Ovary (tissue), 9 donors: Measurements from ENCODE around the gene NOTCH4. TPM values are rescaled to one million over a fixed set of nuclear protein-coding genes. Genes with fewer than 3 reads are reported as not detected.
A peak's percentile ranks its signal among the peaks of the same experiment; 100 is the strongest.

ENCODE experiments used
- DNase-seq, 5 donors: peaks; one replicate each; pipeline ENCODE4 v3.0.0-alpha.2; 2019 to 2020
- H3K27ac ChIP-seq, 2 donors: fragments of 200-600 bp; one replicate each; pipeline versions ENCODE4 v1.5.1 to v1.8.0; 2019 to 2022
- H3K27me3 ChIP-seq: fragments of 200-600 bp; one replicate; pipeline ENCODE4 v1.8.0; 2022
- H3K36me3 ChIP-seq: fragments of 200-600 bp; sonication (generic); one replicate; pipeline ENCODE4 v1.5.1; 2019
- H3K4me1 ChIP-seq: one replicate; pipeline ENCODE4 v1.8.1; 2013; ENCODE audit warnings: mild to moderate bottlenecking, moderate library complexity; ENCODE audit not compliant: insufficient read depth
- H3K4me3 ChIP-seq: fragments of 200-600 bp; sonication (generic); one replicate; pipeline ENCODE4 v1.5.1; 2017
- H3K9me3 ChIP-seq, 2 donors: fragments of 200-600 bp in 1 of 2; sonication (generic) in 1 of 2; one replicate each; pipeline versions ENCODE4 v1.5.1 to v1.8.1; 2013 to 2019; ENCODE audit warnings: mild to moderate bottlenecking in 1 of 2, moderate library complexity in 1 of 2
- CTCF ChIP-seq, 3 donors: fragments of 450-650 bp in 2 of 3; fragments of 200-600 bp in 1 of 3; IDR thresholded peaks; one replicate each; pipeline versions ENCODE4 v1.5.1 to v1.8.0; 2016 to 2022; ENCODE audit warnings: antibody characterized with exemption in 3 of 3, mild to moderate bottlenecking in 1 of 3
- EP300 ChIP-seq: sonication (generic); formaldehyde crosslinking; IDR thresholded peaks from one replicate; pipeline ENCODE4 v1.6.1; 2017; ENCODE audit warnings: antibody characterized with exemption
- POLR2A ChIP-seq: fragments of 450-650 bp; IDR thresholded peaks from one replicate; pipeline ENCODE4 v1.6.1; 2017; ENCODE audit warnings: antibody characterized with exemption, mild to moderate bottlenecking, moderate library complexity
- WGBS, 3 donors: extraction: QIAGEN DNeasy Blood & Tissue Kit in 1 of 3; methylation state at CpG; one replicate each; pipeline versions ENCODE4 v1.1.5 to v1.1.7; 2013 to 2017; 5-methylcytosine and 5-hydroxymethylcytosine counted together
- intact Hi-C, 4 donors: fragments of 100-400 bp; cut with DNase I; formaldehyde crosslinking; loops; one replicate each; pipeline versions ENCODE4 v1.11.0 to v1.15.1; 2022 to 2023
- polyA plus RNA-seq, 2 donors: library from polyadenylated mRNA; stranded (reverse); fragments of 200-250 nt in 1 of 2; fragments of 350-450 nt in 1 of 2; fragmentation: Illumina TruSeq in 1 of 2; extraction: RNeasy Lipid Tissue Mini Kit (QIAGEN cat#74804) in 1 of 2; gene quantifications; one replicate each; pipeline ENCODE4 v1.2.3, GENCODE V29; 2013 to 2014
- total RNA-seq, 7 donors: library from RNA; depleted of rRNA in 2 of 7; stranded (reverse); fragments of >200 nt in 2 of 7; fragmentation: NEBNext Ultra II Directional in 3 of 7; extraction: Animal tissue kit (Norgen Biotek cat#: 25700) in 3 of 7; gene quantifications; one replicate each; pipeline versions ENCODE4 v1.1.0 to v1.2.4, GENCODE V29; 2016 to 2023
- donor health status: DM: no; HTN: no; CAD: no; lungs with moderate emphysema.
- donor health status: DM: no; HTN: no; CAD: no.
- donor health status: Bipolar disorder and iron deficiency.
- donor health status: DM: yes; HTN: yes; CAD: no.
- donor health status: DM: no; HTN: no; CAD: no.
- donor health status: DM: yes; HTN: yes; CAD: no.

The NOTCH4 gene
- total and polyA plus RNA-seq, 9 donors = 7.2 to 21.2 (median 12.4) TPM

- TF ChIP-seq EP300 = no peak
- no peak for TF ChIP-seq POLR2A
- TF ChIP-seq CTCF (IDR thresholded peaks at IDR 0.05) = no peak
- intact Hi-C loops = loop anchor here in 1 of 4 donors (10.0 kb wide), 1 partner anchor 776 kb away; no protein-coding TSS in a partner anchor
- no peaks in the 10 kb centered on the region for H3K36me3 ChIP-seq
- no peak for DNase-seq
- H3K4me3 ChIP-seq = no peak overlapping the region
- WGBS, 3 donors = 64 to 74% (median 70%) methylated on average over 3 of the region's 3 CpGs
- no peaks in the 10 kb centered on the region for H3K9me3 ChIP-seq
- peaks cover 3% of the 10 kb centered on the region for H3K4me1 ChIP-seq
- H3K27me3 ChIP-seq = no peaks in the 10 kb centered on the region
- H3K27ac ChIP-seq = no peak overlapping the region
These were observed 25.5 kb downstream of the NOTCH4 start for GRCh38 chr6:32198345-32198696.

- Histone ChIP-seq H3K4me1 (peaks cover 3% of the 10 kb centered on the region), H3K4me3 (peak overlapping the region; percentile 83), H3K27me3 (no peaks in the 10 kb centered on the region), H3K27ac (peak overlapping the region; percentile 98), H3K36me3 (no peaks in the 10 kb centered on the region), H3K9me3 (no peaks in the 10 kb centered on the region)
- intact Hi-C loops = loop anchor here in 1 of 4 donors (10.0 kb wide), 1 partner anchor 778 kb away; no protein-coding TSS in a partner anchor
- DNase-seq = peak; percentile 55 to 75 (median 71)
- 27 to 36% (median 29%) methylated on average over 28 of the region's 28 CpGs for WGBS, 3 donors
- TF ChIP-seq POLR2A (no peak), CTCF (IDR thresholded peaks at IDR 0.05) (no peak), EP300 (no peak)
These were observed 26.9 kb downstream of the NOTCH4 start for GRCh38 chr6:32196682-32197616.

- 0 to 1% (median 1%) methylated on average over 40 to 58 of the region's 58 CpGs for WGBS, 3 donors
- H3K9me3 ChIP-seq = no peaks in the 10 kb centered on the region
- H3K4me3 ChIP-seq = peak overlapping the region; percentile 83
- peak; percentile 95 to 97 (median 97) for DNase-seq
- H3K27me3 ChIP-seq = no peaks in the 10 kb centered on the region
- peak overlapping the region; percentile 98 for H3K27ac ChIP-seq
- no peak for TF ChIP-seq CTCF (IDR thresholded peaks at IDR 0.05)
- peak; percentile 100 for TF ChIP-seq POLR2A
- peak; percentile 96 for TF ChIP-seq EP300
- intact Hi-C loops = loop anchor here in 1 of 4 donors (10.0 kb wide), 1 partner anchor 779 kb away; no protein-coding TSS in a partner anchor
- H3K36me3 ChIP-seq = no peaks in the 10 kb centered on the region
- H3K4me1 ChIP-seq = peaks cover 3% of the 10 kb centered on the region
These were observed 27.8 kb downstream of the NOTCH4 start for GRCh38 chr6:32195902-32196681.

GRCh38 chr6:32195652-32195901, 28.3 kb downstream of the NOTCH4 start:
- peaks cover 6% of the 10 kb centered on the region for H3K4me1 ChIP-seq
- intact Hi-C loops = loop anchor here in 1 of 4 donors (10.0 kb wide), 1 partner anchor 779 kb away; no protein-coding TSS in a partner anchor
- no peaks in the 10 kb centered on the region for H3K27me3 ChIP-seq
- peak; percentile 100 for DNase-seq
- H3K4me3 ChIP-seq = peak overlapping the region; percentile 83
- H3K27ac ChIP-seq = peak overlapping the region in 1 of 2 donors; percentile 98
- no peaks in the 10 kb centered on the region for H3K9me3 ChIP-seq
- 0 to 2% (median 1%) methylated on average over 14 to 25 of the region's 25 CpGs for WGBS, 3 donors
- no peaks in the 10 kb centered on the region for H3K36me3 ChIP-seq
- peak; percentile 72 to 91 (median 73) for TF ChIP-seq CTCF (IDR thresholded peaks at IDR 0.05)
- no peak for TF ChIP-seq POLR2A
- no peak for TF ChIP-seq EP300
